Peyer's patch (tissue), 4 donors: ENCODE data around the gene EIF3L. TPM values are rescaled to one million over a fixed set of nuclear protein-coding genes. Genes with fewer than 3 reads are reported as not detected.

ENCODE experiments used
- DNase-seq, 3 donors: peaks; one replicate each; pipeline ENCODE4 v3.0.0-alpha.2; 2017 to 2019
- H3K27ac ChIP-seq, 4 donors: fragments of 200-600 bp; sonication (generic); one replicate each; pipeline ENCODE4 v1.5.1; 2016 to 2019
- H3K27me3 ChIP-seq, 2 donors: fragments of 200-600 bp; sonication (generic); one replicate each; pipeline ENCODE4 v1.5.1; 2019
- H3K36me3 ChIP-seq, 3 donors: fragments of 200-600 bp; sonication (generic); one replicate each; pipeline ENCODE4 v1.5.1; 2016 to 2019
- H3K4me1 ChIP-seq, 4 donors: fragments of 200-600 bp; sonication (generic); one replicate each; pipeline ENCODE4 v1.5.1; 2016 to 2019
- H3K4me3 ChIP-seq, 4 donors: fragments of 200-600 bp; sonication (generic); 1 replicate in 3 of 4; 2 replicates in 1 of 4; pipeline ENCODE4 v1.5.1; 2016 to 2019; ENCODE audit warnings: mild to moderate bottlenecking in 1 of 4
- H3K9me3 ChIP-seq, 4 donors: fragments of 200-600 bp; sonication (generic); one replicate each; pipeline ENCODE4 v1.5.1; 2016 to 2019; ENCODE audit warnings: mild to moderate bottlenecking in 1 of 4
- POLR2A ChIP-seq, 2 donors: fragments of 450-650 bp; IDR thresholded peaks; one replicate each; pipeline ENCODE4 v1.5.1; 2017; ENCODE audit warnings: antibody characterized with exemption in 2 of 2, mild to moderate bottlenecking in 2 of 2, moderate library complexity in 2 of 2
- total RNA-seq, 4 donors: library from RNA; depleted of rRNA; stranded (reverse); fragments of >200 nt; gene quantifications; one replicate each; pipeline ENCODE4 v1.1.0, GENCODE V29; 2016
- TF ChIP-seq, protein P1 (sequence below), 6 experiments: fragments of 450-650 bp in 4 of 6; fragments of 200-600 bp in 2 of 6; sonication (generic) in 1 of 6; IDR thresholded peaks; one replicate each; pipeline ENCODE4 v1.5.1; 2017 to 2019; ENCODE audit warnings: antibody characterized with exemption in 6 of 6, mild to moderate bottlenecking in 3 of 6, moderate library complexity in 1 of 6

Gene EIF3L
- total RNA-seq, 4 donors from 2014 or later: 123 to 229 (median 185) TPM

DNA sequence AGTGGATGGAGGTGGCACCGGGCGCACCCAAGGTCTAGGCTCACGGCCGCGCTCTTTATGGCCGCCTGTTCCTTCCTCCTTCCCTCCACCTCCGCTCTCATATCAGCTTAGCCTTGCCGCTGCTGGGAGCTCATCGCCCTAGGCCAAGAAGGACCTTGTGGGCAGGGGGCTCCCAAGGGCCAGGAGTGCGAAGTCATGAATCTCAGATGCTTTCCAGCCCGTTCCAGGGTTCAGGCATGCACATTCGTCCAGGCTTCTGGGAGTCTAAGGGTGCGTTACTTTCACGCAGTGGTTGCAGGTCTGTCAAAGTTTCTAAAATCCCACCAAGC, 30.1 kb upstream of the EIF3L start:
- H3K27me3 ChIP-seq: no peaks in the 10 kb centered on the region
- TF ChIP-seq, protein P1, sequence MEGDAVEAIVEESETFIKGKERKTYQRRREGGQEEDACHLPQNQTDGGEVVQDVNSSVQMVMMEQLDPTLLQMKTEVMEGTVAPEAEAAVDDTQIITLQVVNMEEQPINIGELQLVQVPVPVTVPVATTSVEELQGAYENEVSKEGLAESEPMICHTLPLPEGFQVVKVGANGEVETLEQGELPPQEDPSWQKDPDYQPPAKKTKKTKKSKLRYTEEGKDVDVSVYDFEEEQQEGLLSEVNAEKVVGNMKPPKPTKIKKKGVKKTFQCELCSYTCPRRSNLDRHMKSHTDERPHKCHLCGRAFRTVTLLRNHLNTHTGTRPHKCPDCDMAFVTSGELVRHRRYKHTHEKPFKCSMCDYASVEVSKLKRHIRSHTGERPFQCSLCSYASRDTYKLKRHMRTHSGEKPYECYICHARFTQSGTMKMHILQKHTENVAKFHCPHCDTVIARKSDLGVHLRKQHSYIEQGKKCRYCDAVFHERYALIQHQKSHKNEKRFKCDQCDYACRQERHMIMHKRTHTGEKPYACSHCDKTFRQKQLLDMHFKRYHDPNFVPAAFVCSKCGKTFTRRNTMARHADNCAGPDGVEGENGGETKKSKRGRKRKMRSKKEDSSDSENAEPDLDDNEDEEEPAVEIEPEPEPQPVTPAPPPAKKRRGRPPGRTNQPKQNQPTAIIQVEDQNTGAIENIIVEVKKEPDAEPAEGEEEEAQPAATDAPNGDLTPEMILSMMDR (IDR thresholded peaks at IDR 0.05): no peak
- TF ChIP-seq POLR2A (IDR thresholded peaks at IDR 0.05): no peak
- H3K36me3 ChIP-seq: peaks cover 0 to 6% (median 0%) of the 10 kb centered on the region in 3 donors
- peaks cover 10 to 21% (median 16%) of the 10 kb centered on the region in 4 donors for H3K4me1 ChIP-seq
- no peaks in the 10 kb centered on the region for H3K9me3 ChIP-seq
- DNase-seq: no peak
- H3K4me3 ChIP-seq: peak overlapping the region in 3 of 4 donors; percentile 42 to 55 (median 44)
- H3K27ac ChIP-seq: peak overlapping the region in 1 of 4 donors; percentile 31

GRCh38 chr22:37820350-37820749, 28.9 kb upstream of the EIF3L start:
- Histone ChIP-seq H3K27ac (no peak overlapping the region), H3K27me3 (no peaks in the 10 kb centered on the region), H3K4me1 (peaks cover 10 to 28% (median 18%) of the 10 kb centered on the region in 4 donors), H3K36me3 (peaks cover 0 to 3% (median 0%) of the 10 kb centered on the region in 3 donors), H3K4me3 (no peak overlapping the region), H3K9me3 (no peaks in the 10 kb centered on the region)
- no peak for TF ChIP-seq POLR2A (IDR thresholded peaks at IDR 0.05)
- DNase-seq: no peak

DNA sequence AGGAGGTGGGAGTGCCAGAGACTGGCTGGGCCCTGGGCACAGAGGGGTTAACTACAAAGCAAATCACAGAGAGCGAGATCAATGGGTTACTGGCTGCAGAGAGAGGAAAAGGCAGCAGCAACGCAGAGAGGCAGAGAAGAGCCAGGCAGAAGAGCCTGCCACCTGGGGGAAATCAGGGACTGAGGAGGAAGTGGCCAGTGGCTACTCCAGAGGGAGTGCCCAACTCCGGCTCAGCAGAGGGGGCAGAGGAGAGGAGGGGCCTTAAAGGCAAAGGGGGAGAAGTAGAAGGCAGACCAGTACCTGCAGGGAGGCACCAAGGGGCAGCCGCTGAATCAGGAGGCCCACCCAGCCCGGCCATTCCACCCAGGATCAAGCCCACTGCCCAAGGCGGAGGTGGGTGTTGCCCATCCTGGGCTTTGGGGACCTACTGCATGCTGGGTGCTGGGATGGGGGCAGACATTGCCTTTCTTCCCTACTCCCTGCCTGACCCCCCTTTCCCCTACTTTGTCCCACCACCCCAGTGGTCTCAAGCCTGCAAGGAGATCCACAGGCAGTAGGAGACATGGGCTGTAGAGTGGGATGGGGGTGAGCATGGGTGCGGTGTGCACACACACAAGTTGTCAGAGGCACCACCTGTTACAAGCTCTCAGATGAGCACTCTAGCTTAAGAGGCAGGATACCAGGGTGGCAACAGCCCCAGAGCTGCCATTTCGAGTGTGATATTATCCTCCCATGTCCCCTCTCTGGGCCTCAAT, 27.0 kb upstream of the EIF3L start:
- no peak overlapping the region for H3K27ac ChIP-seq
- H3K4me1 ChIP-seq: peaks cover 10 to 28% (median 18%) of the 10 kb centered on the region in 4 donors
- no peak overlapping the region for H3K4me3 ChIP-seq
- no peak for DNase-seq
- no peaks in the 10 kb centered on the region for H3K27me3 ChIP-seq
- TF ChIP-seq, protein P1 (IDR thresholded peaks at IDR 0.05): no peak
- no peak for TF ChIP-seq POLR2A (IDR thresholded peaks at IDR 0.05)
- no peaks in the 10 kb centered on the region for H3K9me3 ChIP-seq
- no peaks in the 10 kb centered on the region for H3K36me3 ChIP-seq

DNA sequence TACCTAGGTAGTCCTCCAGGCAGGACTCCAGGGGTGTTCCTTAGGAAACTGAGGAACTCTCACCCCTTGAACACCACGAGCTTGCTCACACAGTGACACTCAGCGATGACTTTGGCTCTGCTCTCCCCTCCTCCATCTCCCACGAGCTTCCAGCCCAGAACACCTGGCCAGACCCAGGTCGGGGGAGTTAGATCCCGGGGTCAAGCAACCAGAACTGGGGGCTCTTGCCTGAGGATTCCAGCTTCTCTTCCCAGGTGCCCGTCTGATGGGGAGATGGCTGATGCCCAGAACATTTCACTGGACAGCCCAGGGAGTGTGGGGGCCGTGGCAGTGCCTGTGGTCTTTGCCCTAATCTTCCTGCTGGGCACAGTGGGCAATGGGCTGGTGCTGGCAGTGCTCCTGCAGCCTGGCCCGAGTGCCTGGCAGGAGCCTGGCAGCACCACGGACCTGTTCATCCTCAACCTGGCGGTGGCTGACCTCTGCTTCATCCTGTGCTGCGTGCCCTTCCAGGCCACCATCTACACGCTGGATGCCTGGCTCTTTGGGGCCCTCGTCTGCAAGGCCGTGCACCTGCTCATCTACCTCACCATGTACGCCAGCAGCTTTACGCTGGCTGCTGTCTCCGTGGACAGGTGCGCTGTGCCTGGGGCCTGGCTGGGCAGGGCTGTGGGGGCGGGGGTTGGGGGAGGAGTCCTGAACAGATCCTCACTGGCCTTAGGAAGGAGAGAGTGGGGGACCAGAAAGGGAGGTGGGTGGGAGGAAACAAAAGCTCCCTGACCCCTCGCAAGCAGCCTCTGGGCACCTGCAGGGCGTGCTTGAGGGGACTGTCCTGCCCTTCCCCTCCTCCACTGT, 25.9 kb upstream of the EIF3L start, which contains the start of gene GALR3:
Gene GALR3, plus strand, starts transcription at position 249 of the 852 bp plus-strand sequence. Its CDS starts 25 bp downstream, at position 274.
- H3K4me3 ChIP-seq: peak within 1 kb of the TSS in 1 of 4 donors; percentile 42
- DNase-seq: no peak
- H3K9me3 ChIP-seq: no peaks in the 10 kb centered on the region
- H3K27ac ChIP-seq: no peak within 1 kb of the TSS
- no peaks in the 10 kb centered on the region for H3K27me3 ChIP-seq
- TF ChIP-seq, protein P1 (IDR thresholded peaks at IDR 0.05): no peak
- TF ChIP-seq POLR2A (IDR thresholded peaks at IDR 0.05): no peak
- no peaks in the 10 kb centered on the region for H3K36me3 ChIP-seq
- peaks cover under 1 to 17% (median 9%) of the 10 kb centered on the region in 4 donors for H3K4me1 ChIP-seq

DNA sequence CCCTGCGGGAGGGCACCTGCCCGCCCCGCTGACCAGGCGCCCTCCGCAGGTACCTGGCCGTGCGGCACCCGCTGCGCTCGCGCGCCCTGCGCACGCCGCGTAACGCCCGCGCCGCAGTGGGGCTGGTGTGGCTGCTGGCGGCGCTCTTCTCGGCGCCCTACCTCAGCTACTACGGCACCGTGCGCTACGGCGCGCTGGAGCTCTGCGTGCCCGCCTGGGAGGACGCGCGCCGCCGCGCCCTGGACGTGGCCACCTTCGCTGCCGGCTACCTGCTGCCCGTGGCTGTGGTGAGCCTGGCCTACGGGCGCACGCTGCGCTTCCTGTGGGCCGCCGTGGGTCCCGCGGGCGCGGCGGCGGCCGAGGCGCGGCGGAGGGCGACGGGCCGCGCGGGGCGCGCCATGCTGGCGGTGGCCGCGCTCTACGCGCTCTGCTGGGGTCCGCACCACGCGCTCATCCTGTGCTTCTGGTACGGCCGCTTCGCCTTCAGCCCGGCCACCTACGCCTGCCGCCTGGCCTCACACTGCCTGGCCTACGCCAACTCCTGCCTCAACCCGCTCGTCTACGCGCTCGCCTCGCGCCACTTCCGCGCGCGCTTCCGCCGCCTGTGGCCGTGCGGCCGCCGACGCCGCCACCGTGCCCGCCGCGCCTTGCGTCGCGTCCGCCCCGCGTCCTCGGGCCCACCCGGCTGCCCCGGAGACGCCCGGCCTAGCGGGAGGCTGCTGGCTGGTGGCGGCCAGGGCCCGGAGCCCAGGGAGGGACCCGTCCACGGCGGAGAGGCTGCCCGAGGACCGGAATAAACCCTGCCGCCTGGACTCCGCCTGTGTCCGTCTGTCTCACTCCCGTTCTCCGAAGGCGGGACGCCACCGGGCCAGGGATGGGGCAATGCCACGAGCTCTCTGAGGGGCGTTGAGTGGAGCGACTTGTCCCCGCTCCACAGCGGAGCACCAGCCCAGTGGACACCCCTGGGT, 24.3 kb upstream of the EIF3L start:
- Histone ChIP-seq H3K4me3 (peak overlapping the region in 3 of 4 donors; percentile 20 to 42 (median 41)), H3K27ac (no peak overlapping the region), H3K27me3 (no peaks in the 10 kb centered on the region), H3K4me1 (peaks cover 0 to 8% (median 2%) of the 10 kb centered on the region in 4 donors), H3K9me3 (no peaks in the 10 kb centered on the region), H3K36me3 (peaks cover 0 to 2% (median 0%) of the 10 kb centered on the region in 3 donors)
- TF ChIP-seq POLR2A (IDR thresholded peaks at IDR 0.05): no peak
- TF ChIP-seq, protein P1 (IDR thresholded peaks at IDR 0.05): peak in 1 of 6 experiments; percentile 8
- DNase-seq: no peak
